GM12878 (cell line): Measurements from ENCODE around the gene CLEC4G. TPM values are rescaled to one million over a fixed set of nuclear protein-coding genes. Genes with fewer than 3 reads are reported as not detected.

Experiments used
- ATAC-seq: fragments of 200-7000 bp; cut with Tn5 transposase; 3 replicates; pipeline ENCODE4 v1.9.1; 2020; ENCODE audit warnings: mild to moderate bottlenecking, moderate library complexity
- BruUV-seq: library from RNA; stranded (reverse); fragments of 400-500 nt; replicated peaks from 2 replicates; lab custom pipeline; 2021; lab: Mats Ljungman, UMichigan
- CTCF ChIA-PET: fragments of 300-600 bp; sonication (Branson Sonifier 250); formaldehyde crosslinking; extraction: SDS; loops from one replicate; lab custom pipeline; 2021; ENCODE audit warnings: inconsistent platforms; lab: Yijun Ruan, JAX
- POLR2A ChIA-PET: fragments of 350-600 bp; formaldehyde crosslinking; extraction: SDS; loops from one replicate; lab custom pipeline; 2021; ENCODE audit warnings: inconsistent platforms; lab: Charles Lee
- RAD21 ChIA-PET: fragments of 300-600 bp; sonication (Branson Sonifier 250); formaldehyde crosslinking; loops from one replicate; lab custom pipeline; 2023; ENCODE audit warnings: antibody characterized with exemption; ENCODE audit not compliant: unreplicated experiment; lab: Charles Lee
- SMC1A ChIA-PET: fragments of 300-600 bp; sonication (Branson Sonifier 250); formaldehyde crosslinking; loops from one replicate; lab custom pipeline; 2023; ENCODE audit not compliant: unreplicated experiment, uncharacterized antibody; lab: Charles Lee
- DNase-seq: peaks from one replicate; pipeline ENCODE4 v3.0.0-alpha.2; 2011; ENCODE audit warnings: low read depth, low spot score
- FAIRE-seq: peaks from 3 replicates; lab custom pipeline; 2011; peaks lifted over from hg19 to GRCh38; lab: Jason Lieb, UNC
- H2AFZ ChIP-seq: 2 replicates; pipeline ENCODE4 v1.6.0; 2011; ENCODE audit warnings: low read depth, low read length, control low read depth; ENCODE audit not compliant: control insufficient read depth
- H3K27ac ChIP-seq: 2 replicates; pipeline ENCODE4 v1.5.1; 2011; ENCODE audit warnings: control low read depth; ENCODE audit not compliant: control insufficient read depth, insufficient read depth
- H3K27me3 ChIP-seq, 2 experiments: replicated peaks in 1 of 2; 2 replicates each; pipeline versions ENCODE4 v1.6.0 to v1.6.1; 2011; ENCODE audit warnings: low read length in 1 of 2; ENCODE audit not compliant: control insufficient read depth in 2 of 2, insufficient read depth in 2 of 2
- H3K36me3 ChIP-seq, 2 experiments: 2 replicates each; pipeline ENCODE4 v1.5.1; 2011; ENCODE audit warnings: low read length in 1 of 2; ENCODE audit not compliant: control insufficient read depth in 2 of 2, insufficient read depth in 2 of 2
- H3K4me1 ChIP-seq: 2 replicates; pipeline ENCODE4 v1.6.1; 2011; ENCODE audit warnings: mild to moderate bottlenecking, low read length, moderate library complexity, mixed read lengths; ENCODE audit not compliant: control insufficient read depth, insufficient read depth
- H3K4me2 ChIP-seq: 2 replicates; pipeline ENCODE4 v1.6.0; 2011; ENCODE audit warnings: control low read depth; ENCODE audit not compliant: control insufficient read depth, insufficient read depth
- H3K4me3 ChIP-seq: fragments of 200-600 bp; sonication (generic); 2 replicates; pipeline ENCODE4 v1.5.1; 2016
- H3K79me2 ChIP-seq: 2 replicates; pipeline ENCODE4 v1.6.0; 2011; ENCODE audit warnings: low read length; ENCODE audit not compliant: control insufficient read depth, insufficient read depth
- H3K9ac ChIP-seq: 2 replicates; pipeline ENCODE4 v1.8.0; 2011; ENCODE audit warnings: low read length, control low read depth, mixed read lengths; ENCODE audit not compliant: control insufficient read depth, insufficient read depth
- H3K9me3 ChIP-seq: replicated peaks from 3 replicates; pipeline ENCODE4 v1.5.1; 2011; ENCODE audit warnings: mild to moderate bottlenecking, low read length; ENCODE audit not compliant: control insufficient read depth, insufficient read depth
- H4K20me1 ChIP-seq: 2 replicates; pipeline ENCODE4 v1.6.0; 2011; ENCODE audit not compliant: control insufficient read depth, insufficient read depth
- BACH1 ChIP-seq: fragments of 450-650 bp; IDR thresholded peaks from 2 replicates; pipeline ENCODE4 v1.6.1; 2017; ENCODE audit warnings: mild to moderate bottlenecking, borderline replicate concordance
- CHD1 ChIP-seq: IDR thresholded peaks from 2 replicates; pipeline ENCODE4 v1.6.1; 2012; ENCODE audit warnings: low read depth, low read length, improper control_type of control experiment
- KDM1A ChIP-seq: fragments of 200-600 bp; sonication (generic); IDR thresholded peaks from 2 replicates; pipeline ENCODE4 v1.6.1; 2016; ENCODE audit warnings: borderline replicate concordance
- MTA3 ChIP-seq: IDR thresholded peaks from 2 replicates; pipeline ENCODE4 v1.6.1; 2012; ENCODE audit warnings: low read length, inconsistent platforms, borderline replicate concordance
- MYB ChIP-seq: fragments of 150-350 bp; IDR thresholded peaks from 2 replicates; pipeline ENCODE4 v1.6.1; 2014; ENCODE audit warnings: mild to moderate bottlenecking, low read depth, low read length, borderline replicate concordance
- RAD21 ChIP-seq: IDR thresholded peaks from 2 replicates; pipeline ENCODE4 v1.6.1; 2011; ENCODE audit warnings: mild to moderate bottlenecking, low read depth, low read length, moderate library complexity; ENCODE audit not compliant: insufficient read depth
- ZNF207 ChIP-seq: fragments of 450-650 bp; IDR thresholded peaks from 2 replicates; pipeline ENCODE4 v1.6.1; 2014; ENCODE audit warnings: antibody characterized with exemption, mild to moderate bottlenecking, borderline replicate concordance
- ZNF622 ChIP-seq: fragments of 450-650 bp; IDR thresholded peaks from 2 replicates; pipeline ENCODE4 v1.6.1; 2017; ENCODE audit warnings: mild to moderate bottlenecking, inconsistent platforms
- WGBS: methylation state at CpG from one replicate; pipeline ENCODE4 v1.1.6; 2016; ENCODE audit warnings: low lambda C conversion rate; ENCODE audit not compliant: insufficient replicate concordance, insufficient coverage; ENCODE audit errors: missing lambda C conversion rate; 5-methylcytosine and 5-hydroxymethylcytosine counted together
- in situ Hi-C: fragments of 300-500 bp; cut with MboI; formaldehyde crosslinking; loops from 9 replicates; pipeline ENCODE4 v1.14.3; 2018; ENCODE audit warnings: mixed read lengths
- intact Hi-C: fragments of 100-400 bp; cut with micrococcal nuclease; formaldehyde crosslinking; loops from one replicate; pipeline ENCODE4 v1.14.2; 2022; ENCODE audit not compliant: unreplicated experiment
- polyA plus RNA-seq, 11 experiments: library from polyadenylated mRNA; depleted of rRNA in 4 of 11; unstranded in 6 of 11; stranded (reverse) in 5 of 11; fragments of >200 nt; fragmentation: Nextera tagmentation in 4 of 11; fragmentation: Illumina TruSeq in 1 of 11; extraction: Ambion mirVana in 4 of 11; extraction: Trizol in 1 of 11; gene quantifications; 1 replicate in 1 of 11; 2 replicates in 10 of 11; pipeline versions ENCODE4 v1.2.1 to v1.2.3, GENCODE V29; 2011 to 2016; ENCODE audit warnings: inconsistent platforms in 2 of 11, missing spikeins in 2 of 11, low read depth in 1 of 11
- total RNA-seq, 4 experiments: library from RNA; depleted of rRNA in 3 of 4; stranded (reverse); fragments of >200 nt in 3 of 4; fragmentation: Illumina TruSeq in 1 of 4; extraction: Trizol in 1 of 4; gene quantifications; 2 replicates each; pipeline versions ENCODE4 v1.2.1 to v1.2.3, GENCODE V29; 2013 to 2021
- TF ChIP-seq, protein P1 (sequence below): fragments of 450-650 bp; IDR thresholded peaks from 2 replicates; pipeline ENCODE4 v1.6.1; 2018; ENCODE audit warnings: mild to moderate bottlenecking, low read depth, moderate library complexity; ENCODE audit not compliant: partially characterized antibody
- TF ChIP-seq, protein P2 (sequence below): fragments of 150-350 bp; IDR thresholded peaks from 2 replicates; pipeline ENCODE4 v1.6.1; 2014; ENCODE audit warnings: mild to moderate bottlenecking, low read depth, low read length

CLEC4G gene
- total and polyA plus RNA-seq, 10 of the 15 experiments (the other 5 are each of a cell fraction or from before 2014, with no cell fraction given) = 0.04 TPM; not detected in 9

DNA sequence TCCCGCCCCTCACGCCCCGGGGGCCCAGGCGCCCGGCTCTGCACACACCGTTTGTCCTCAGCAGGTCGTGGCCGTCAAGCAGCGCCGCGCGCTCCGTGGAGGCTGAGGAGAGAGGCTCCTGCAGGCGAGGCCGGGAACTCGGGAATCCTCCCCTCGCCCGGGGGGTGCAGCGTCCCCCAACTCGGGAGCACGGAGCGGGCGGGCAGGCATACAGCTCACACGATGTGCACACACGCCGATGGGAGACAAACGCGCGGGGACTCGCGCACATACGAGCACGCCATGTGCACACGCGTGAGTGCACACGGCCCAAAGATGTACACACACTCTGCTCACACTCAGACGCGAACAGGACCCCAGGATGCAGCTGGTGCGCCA is 703 bp downstream of the CLEC4G start:
- Histone ChIP-seq H3K9ac (no peak overlapping the region), H3K9me3 (no peaks in the 10 kb centered on the region), H3K4me3 (no peak overlapping the region), H3K4me1 (no peaks in the 10 kb centered on the region; the same call in none of the 2 replicates), H3K27me3 (peaks cover 4% of the 10 kb centered on the region in 2 experiments; a peak in 3 of 4 replicates), H2AFZ (no peak overlapping the region), H4K20me1 (no peaks in the 10 kb centered on the region), H3K36me3 (no peaks in the 10 kb centered on the region), H3K4me2 (no peak overlapping the region), H3K79me2 (no peaks in the 10 kb centered on the region), H3K27ac (no peak overlapping the region)
- BruUV-seq = no TSS peak
- in situ Hi-C loops (no loop called here), intact Hi-C loops (no loop called here)
- ChIA-PET RAD21 (no interaction called here), CTCF (no interaction called here), POLR2A (no interaction called here), SMC1A (no interaction called here)
- DNase-seq (no peak), ATAC-seq (no peak), FAIRE-seq (no peak)
- TF ChIP-seq CHD1 = no peak
- TF ChIP-seq, protein P1, sequence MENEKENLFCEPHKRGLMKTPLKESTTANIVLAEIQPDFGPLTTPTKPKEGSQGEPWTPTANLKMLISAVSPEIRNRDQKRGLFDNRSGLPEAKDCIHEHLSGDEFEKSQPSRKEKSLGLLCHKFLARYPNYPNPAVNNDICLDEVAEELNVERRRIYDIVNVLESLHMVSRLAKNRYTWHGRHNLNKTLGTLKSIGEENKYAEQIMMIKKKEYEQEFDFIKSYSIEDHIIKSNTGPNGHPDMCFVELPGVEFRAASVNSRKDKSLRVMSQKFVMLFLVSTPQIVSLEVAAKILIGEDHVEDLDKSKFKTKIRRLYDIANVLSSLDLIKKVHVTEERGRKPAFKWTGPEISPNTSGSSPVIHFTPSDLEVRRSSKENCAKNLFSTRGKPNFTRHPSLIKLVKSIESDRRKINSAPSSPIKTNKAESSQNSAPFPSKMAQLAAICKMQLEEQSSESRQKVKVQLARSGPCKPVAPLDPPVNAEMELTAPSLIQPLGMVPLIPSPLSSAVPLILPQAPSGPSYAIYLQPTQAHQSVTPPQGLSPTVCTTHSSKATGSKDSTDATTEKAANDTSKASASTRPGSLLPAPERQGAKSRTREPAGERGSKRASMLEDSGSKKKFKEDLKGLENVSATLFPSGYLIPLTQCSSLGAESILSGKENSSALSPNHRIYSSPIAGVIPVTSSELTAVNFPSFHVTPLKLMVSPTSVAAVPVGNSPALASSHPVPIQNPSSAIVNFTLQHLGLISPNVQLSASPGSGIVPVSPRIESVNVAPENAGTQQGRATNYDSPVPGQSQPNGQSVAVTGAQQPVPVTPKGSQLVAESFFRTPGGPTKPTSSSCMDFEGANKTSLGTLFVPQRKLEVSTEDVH = no peak
- TF ChIP-seq, protein P2, sequence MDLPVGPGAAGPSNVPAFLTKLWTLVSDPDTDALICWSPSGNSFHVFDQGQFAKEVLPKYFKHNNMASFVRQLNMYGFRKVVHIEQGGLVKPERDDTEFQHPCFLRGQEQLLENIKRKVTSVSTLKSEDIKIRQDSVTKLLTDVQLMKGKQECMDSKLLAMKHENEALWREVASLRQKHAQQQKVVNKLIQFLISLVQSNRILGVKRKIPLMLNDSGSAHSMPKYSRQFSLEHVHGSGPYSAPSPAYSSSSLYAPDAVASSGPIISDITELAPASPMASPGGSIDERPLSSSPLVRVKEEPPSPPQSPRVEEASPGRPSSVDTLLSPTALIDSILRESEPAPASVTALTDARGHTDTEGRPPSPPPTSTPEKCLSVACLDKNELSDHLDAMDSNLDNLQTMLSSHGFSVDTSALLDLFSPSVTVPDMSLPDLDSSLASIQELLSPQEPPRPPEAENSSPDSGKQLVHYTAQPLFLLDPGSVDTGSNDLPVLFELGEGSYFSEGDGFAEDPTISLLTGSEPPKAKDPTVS = no peak
- TF ChIP-seq MTA3 = no peak
- no peak for TF ChIP-seq RAD21
- TF ChIP-seq MYB = no peak
- no peak for TF ChIP-seq KDM1A
- TF ChIP-seq ZNF207 = no peak
- no peak for TF ChIP-seq ZNF622
- no peak for TF ChIP-seq BACH1
- WGBS = 84% methylated on average over 36 of the region's 39 CpGs
